DND-41 (cell line): ENCODE results near the gene NID2.

ENCODE experiments used
- ATAC-seq: fragments of 200-7000 bp; cut with Tn5 transposase; 3 replicates; pipeline ENCODE4 v1.9.1; 2021; ENCODE audit warnings: low read depth; ENCODE audit not compliant: insufficient read depth
- DNase-seq: peaks from one replicate; pipeline ENCODE4 v3.0.0-alpha.2; 2020
- H2AFZ ChIP-seq: 2 replicates; pipeline ENCODE4 v1.6.0; 2012; ENCODE audit warnings: low read depth, low read length
- H3K27ac ChIP-seq: 2 replicates; pipeline ENCODE4 v1.5.1; 2012; ENCODE audit warnings: low read length, inconsistent platforms
- H3K27me3 ChIP-seq: fragments of 200-600 bp; sonication (generic); 2 replicates; pipeline ENCODE4 v1.6.0; 2012; ENCODE audit warnings: low read length, mild to moderate bottlenecking, inconsistent platforms; ENCODE audit not compliant: insufficient read depth, poor library complexity
- H3K36me3 ChIP-seq: 2 replicates; pipeline ENCODE4 v1.5.1; 2012; ENCODE audit warnings: low read length, inconsistent platforms; ENCODE audit not compliant: insufficient read depth
- H3K4me1 ChIP-seq: 2 replicates; pipeline ENCODE4 v1.5.1; 2012; ENCODE audit warnings: mild to moderate bottlenecking, low read length; ENCODE audit not compliant: insufficient read depth
- H3K4me2 ChIP-seq: 2 replicates; pipeline ENCODE4 v1.6.0; 2012; ENCODE audit warnings: mild to moderate bottlenecking, moderate library complexity, low read length, inconsistent platforms; ENCODE audit not compliant: insufficient read depth
- H3K4me3 ChIP-seq, 2 experiments: fragments of 200-600 bp in 1 of 2; shearing (Covaris generic) in 1 of 2; 2 replicates each; pipeline ENCODE4 v1.5.1; 2012 to 2016; ENCODE audit warnings: inconsistent platforms in 2 of 2, low read length in 2 of 2, mild to moderate bottlenecking in 2 of 2, low read depth in 1 of 2, moderate library complexity in 1 of 2
- H3K79me2 ChIP-seq: 2 replicates; pipeline ENCODE4 v1.6.0; 2012; ENCODE audit warnings: low read length, inconsistent platforms; ENCODE audit not compliant: insufficient read depth
- H3K9ac ChIP-seq: 2 replicates; pipeline ENCODE4 v1.6.0; 2012; ENCODE audit warnings: low read depth, mild to moderate bottlenecking, inconsistent platforms, low read length, moderate library complexity
- H3K9me3 ChIP-seq: 2 replicates; pipeline ENCODE4 v1.5.1; 2012; ENCODE audit warnings: low read length, moderate library complexity, mild to moderate bottlenecking, inconsistent platforms; ENCODE audit not compliant: insufficient read depth, severe bottlenecking
- H4K20me1 ChIP-seq: 2 replicates; pipeline ENCODE4 v1.6.0; 2012; ENCODE audit warnings: low read length; ENCODE audit not compliant: insufficient read depth
- EZH2 ChIP-seq: IDR thresholded peaks from 3 replicates; pipeline ENCODE4 v1.6.1; 2012; ENCODE audit warnings: borderline replicate concordance, low read depth, mild to moderate bottlenecking, moderate library complexity, low read length, inconsistent platforms; ENCODE audit not compliant: severe bottlenecking
- TF ChIP-seq, protein P1 (sequence below): IDR thresholded peaks from 2 replicates; pipeline ENCODE4 v1.5.1; 2012; ENCODE audit warnings: borderline replicate concordance, low read length, moderate library complexity, mild to moderate bottlenecking; ENCODE audit not compliant: poor library complexity, severe bottlenecking; ENCODE audit errors: extremely low read depth

The NID2 gene

DNA sequence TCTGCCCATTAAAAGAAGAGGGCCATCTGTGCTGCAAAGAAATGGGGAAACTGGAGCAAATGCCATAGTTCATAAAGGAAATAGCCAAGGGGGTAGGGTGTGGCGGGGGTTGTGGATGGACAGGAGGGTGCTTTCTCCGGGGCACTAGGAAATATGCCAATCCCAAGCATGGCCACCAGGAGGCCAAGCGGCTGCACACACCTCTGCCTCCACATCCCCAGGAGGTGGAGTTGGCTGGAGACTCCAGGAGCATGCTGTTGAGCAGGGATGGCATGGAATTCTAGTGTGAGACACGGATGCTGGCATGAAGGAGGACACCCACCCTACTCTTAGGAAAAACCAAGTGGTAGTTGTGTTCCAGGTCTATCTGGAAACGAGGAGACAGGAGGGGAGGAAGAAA is 25.2 kb downstream of the NID2 start:
- Histone ChIP-seq H4K20me1 (no peaks in the 10 kb centered on the region), H3K4me3 (no peak overlapping the region), H3K79me2 (no peaks in the 10 kb centered on the region), H3K9me3 (no peaks in the 10 kb centered on the region), H3K4me2 (no peak overlapping the region), H2AFZ (no peak overlapping the region), H3K27ac (no peak overlapping the region), H3K9ac (no peak overlapping the region), H3K36me3 (no peaks in the 10 kb centered on the region), H3K27me3 (no peaks in the 10 kb centered on the region), H3K4me1 (no peaks in the 10 kb centered on the region)
- ATAC-seq (peak; percentile 67), DNase-seq (peak; percentile 37)
- TF ChIP-seq, protein P1, sequence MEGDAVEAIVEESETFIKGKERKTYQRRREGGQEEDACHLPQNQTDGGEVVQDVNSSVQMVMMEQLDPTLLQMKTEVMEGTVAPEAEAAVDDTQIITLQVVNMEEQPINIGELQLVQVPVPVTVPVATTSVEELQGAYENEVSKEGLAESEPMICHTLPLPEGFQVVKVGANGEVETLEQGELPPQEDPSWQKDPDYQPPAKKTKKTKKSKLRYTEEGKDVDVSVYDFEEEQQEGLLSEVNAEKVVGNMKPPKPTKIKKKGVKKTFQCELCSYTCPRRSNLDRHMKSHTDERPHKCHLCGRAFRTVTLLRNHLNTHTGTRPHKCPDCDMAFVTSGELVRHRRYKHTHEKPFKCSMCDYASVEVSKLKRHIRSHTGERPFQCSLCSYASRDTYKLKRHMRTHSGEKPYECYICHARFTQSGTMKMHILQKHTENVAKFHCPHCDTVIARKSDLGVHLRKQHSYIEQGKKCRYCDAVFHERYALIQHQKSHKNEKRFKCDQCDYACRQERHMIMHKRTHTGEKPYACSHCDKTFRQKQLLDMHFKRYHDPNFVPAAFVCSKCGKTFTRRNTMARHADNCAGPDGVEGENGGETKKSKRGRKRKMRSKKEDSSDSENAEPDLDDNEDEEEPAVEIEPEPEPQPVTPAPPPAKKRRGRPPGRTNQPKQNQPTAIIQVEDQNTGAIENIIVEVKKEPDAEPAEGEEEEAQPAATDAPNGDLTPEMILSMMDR = peak; percentile 58
- TF ChIP-seq EZH2 = no peak

DNA sequence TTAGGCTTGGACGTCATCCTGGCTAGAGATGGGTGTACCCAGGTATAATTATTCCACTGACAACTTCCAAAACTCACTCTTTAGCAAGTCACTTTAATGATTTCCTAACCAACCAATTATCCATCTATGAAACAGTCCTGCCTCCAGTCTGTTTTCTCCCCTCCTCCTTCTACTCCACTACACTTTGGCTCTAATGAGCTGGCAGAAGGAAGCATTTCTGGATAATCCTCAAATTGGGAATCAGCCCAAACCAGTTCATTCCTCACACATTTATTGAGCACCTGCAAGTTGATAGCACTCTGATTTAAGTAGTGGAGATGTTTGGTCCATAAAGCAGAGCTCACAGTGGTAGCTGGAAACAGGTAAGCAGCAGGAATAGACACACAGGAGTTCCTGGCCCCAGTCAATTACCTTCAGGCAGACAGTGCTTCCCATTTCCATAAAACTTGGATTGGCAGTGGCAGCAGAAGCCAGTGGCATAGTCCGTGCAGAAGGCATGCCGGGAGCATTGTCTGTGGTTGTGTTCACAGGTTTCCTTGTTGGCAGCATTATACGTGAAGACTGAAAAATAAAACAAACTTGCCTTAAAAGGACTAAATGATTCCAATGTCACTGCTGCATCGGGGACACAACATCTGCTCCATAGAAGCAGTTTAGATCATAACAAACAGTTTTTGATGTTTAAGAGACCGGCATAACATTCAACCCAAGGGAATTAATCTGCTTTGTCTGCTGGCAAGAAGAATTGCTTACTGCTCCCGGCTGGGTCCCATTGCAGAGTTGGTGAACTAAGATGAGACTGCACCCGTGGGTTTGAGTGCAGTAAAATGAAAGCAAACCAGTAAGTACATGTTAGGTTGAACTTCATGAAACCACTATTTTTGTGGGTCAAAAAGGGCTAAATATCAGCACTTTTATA is 26.2 kb downstream of the NID2 start:
- no peaks in the 10 kb centered on the region for H3K9me3 ChIP-seq
- ATAC-seq = no peak

DNA sequence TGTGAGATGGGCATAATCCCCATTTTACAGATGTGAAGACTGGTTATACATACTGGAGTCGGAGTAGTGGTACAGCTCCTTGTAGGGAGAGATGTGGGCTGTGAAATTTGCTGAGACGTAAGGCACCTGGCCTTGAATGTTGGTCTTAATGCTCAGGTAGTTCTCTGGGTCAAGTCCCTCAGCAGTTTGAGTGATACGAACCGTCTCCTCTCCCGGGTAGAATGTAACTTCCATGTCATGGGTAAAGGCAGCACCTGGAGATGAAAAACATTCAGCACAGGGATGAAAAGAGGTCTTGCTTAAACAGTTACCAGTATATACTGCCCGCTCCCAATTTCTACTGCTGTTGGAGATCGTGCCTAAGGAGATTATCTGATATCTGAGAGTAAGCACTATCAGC is 28.3 kb downstream of the NID2 start:
- no peaks in the 10 kb centered on the region for H3K36me3 ChIP-seq
- DNase-seq (no peak), ATAC-seq (no peak)
- no peaks in the 10 kb centered on the region for H3K4me1 ChIP-seq
- no peaks in the 10 kb centered on the region for H4K20me1 ChIP-seq
- no peak overlapping the region for H3K4me3 ChIP-seq
- H3K9me3 ChIP-seq = no peaks in the 10 kb centered on the region
- H2AFZ ChIP-seq = no peak overlapping the region
- TF ChIP-seq, protein P1 = no peak
- no peak for TF ChIP-seq EZH2
- H3K27me3 ChIP-seq = no peaks in the 10 kb centered on the region
- H3K27ac ChIP-seq = no peak overlapping the region
- H3K79me2 ChIP-seq = no peaks in the 10 kb centered on the region
- H3K9ac ChIP-seq = no peak overlapping the region
- no peak overlapping the region for H3K4me2 ChIP-seq

More for the DNA sequence above, 26.2 kb downstream of the NID2 start:
- H3K4me3 ChIP-seq = no peak overlapping the region
- no peaks in the 10 kb centered on the region for H3K79me2 ChIP-seq
- H3K27ac ChIP-seq = no peak overlapping the region
- H3K4me2 ChIP-seq = no peak overlapping the region
- no peaks in the 10 kb centered on the region for H3K36me3 ChIP-seq
- H4K20me1 ChIP-seq = no peaks in the 10 kb centered on the region
- no peak for DNase-seq
- H2AFZ ChIP-seq = no peak overlapping the region
- no peaks in the 10 kb centered on the region for H3K4me1 ChIP-seq
- H3K27me3 ChIP-seq = no peaks in the 10 kb centered on the region
- no peak for TF ChIP-seq EZH2
- TF ChIP-seq, protein P1 = no peak
- H3K9ac ChIP-seq = no peak overlapping the region
